HCT116 (cell line): ENCODE measurements around the gene SEC14L6. TPM values are rescaled to one million over a fixed set of nuclear protein-coding genes. Genes with fewer than 3 reads are reported as not detected.

Experiments
- ATAC-seq: fragments of 200-7000 bp; cut with Tn5 transposase; 2 replicates; pipeline ENCODE4 v1.9.1; 2020; ENCODE audit warnings: mild to moderate bottlenecking, moderate library complexity
- BruUV-seq: library from RNA; stranded (reverse); fragments of 400-500 nt; replicated peaks from 2 replicates; lab custom pipeline; 2021; lab: Mats Ljungman, UMichigan
- CTCF ChIA-PET: fragments of 300-600 bp; sonication (Branson Sonifier 250); formaldehyde crosslinking; loops from one replicate; lab custom pipeline; 2021; ENCODE audit warnings: antibody characterized with exemption; lab: Charles Lee
- POLR2A ChIA-PET: fragments of 300-600, 350-600 bp; sonication (Branson Sonifier 250); formaldehyde crosslinking; loops from one replicate; lab custom pipeline; 2021; ENCODE audit warnings: antibody characterized with exemption; lab: Charles Lee
- RAD21 ChIA-PET, 2 experiments: fragments of 300-600 bp; sonication (Branson Sonifier 250); formaldehyde crosslinking; loops; one replicate each; lab custom pipeline; 2023; ENCODE audit warnings: low total read pairs in 2 of 2; ENCODE audit not compliant: uncharacterized antibody in 2 of 2, unreplicated experiment in 2 of 2, low non-redundant PET in 1 of 2; lab: Charles Lee
- DNase-seq: peaks from one replicate; pipeline ENCODE4 v3.0.0-alpha.2; 2010; ENCODE audit warnings: low read depth, low spot score
- H2AFZ ChIP-seq: fragments of 200-600 bp; shearing (Covaris generic), sonication (generic); 2 replicates; pipeline ENCODE4 v1.6.1; 2017; ENCODE audit warnings: low read depth, mixed run types, mixed read lengths, antibody characterized with exemption, low read length; ENCODE audit not compliant: poor library complexity, severe bottlenecking
- H3K27ac ChIP-seq: 2 replicates; pipeline ENCODE4 v1.5.1; 2012; ENCODE audit warnings: low read depth, low read length
- H3K27me3 ChIP-seq: fragments of 200-600 bp; sonication (generic); 2 replicates; pipeline ENCODE4 v1.6.1; 2016; ENCODE audit warnings: mixed run types, low read length, mixed read lengths; ENCODE audit not compliant: insufficient read depth
- H3K36me3 ChIP-seq, 2 experiments: fragments of 200-500 bp in 1 of 2; fragments of 200-600 bp in 1 of 2; sonication (Bioruptor generic) in 1 of 2; sonication (generic) in 1 of 2; 2 replicates each; pipeline versions ENCODE4 v1.5.1 to v1.6.1; 2014 to 2016; ENCODE audit warnings: low read length in 2 of 2, inconsistent platforms in 1 of 2, mixed read lengths in 1 of 2, mixed run types in 1 of 2; ENCODE audit not compliant: insufficient read depth in 2 of 2, control insufficient read depth in 1 of 2
- H3K4me1 ChIP-seq, 2 experiments: fragments of 200-600 bp in 1 of 2; sonication (generic) in 1 of 2; 2 replicates each; pipeline versions ENCODE4 v1.5.1 to v1.6.1; 2012 to 2017; ENCODE audit warnings: low read length in 2 of 2, inconsistent platforms in 1 of 2, mild to moderate bottlenecking in 1 of 2, mixed read lengths in 1 of 2, mixed run types in 1 of 2, moderate library complexity in 1 of 2; ENCODE audit not compliant: insufficient read depth in 2 of 2, control insufficient read depth in 1 of 2
- H3K4me2 ChIP-seq: fragments of 200-600 bp; sonication (generic); 2 replicates; pipeline ENCODE4 v1.6.1; 2017; ENCODE audit warnings: mixed run types, low read length, mixed read lengths
- H3K4me3 ChIP-seq, 2 experiments: fragments of 200-600 bp in 1 of 2; sonication (generic) in 1 of 2; replicated peaks in 1 of 2; 2 replicates each; pipeline ENCODE4 v1.5.1; 2011 to 2016; ENCODE audit warnings: low read length in 2 of 2, control low read depth in 1 of 2, low read depth in 1 of 2, mild to moderate bottlenecking in 1 of 2, mixed read lengths in 1 of 2, mixed run types in 1 of 2
- H3K79me2 ChIP-seq: fragments of 200-600 bp; sonication (generic); 2 replicates; pipeline ENCODE4 v1.6.1; 2017; ENCODE audit warnings: mild to moderate bottlenecking, mixed run types, low read length, moderate library complexity, mixed read lengths; ENCODE audit not compliant: insufficient read depth
- H3K9ac ChIP-seq: fragments of 200-600 bp; sonication (generic); 2 replicates; pipeline ENCODE4 v1.6.1; 2016; ENCODE audit warnings: low read length, mixed read lengths
- H3K9me2 ChIP-seq: fragments of 200-600 bp; sonication (generic), shearing (Covaris generic); 2 replicates; pipeline ENCODE4 v1.6.1; 2017; ENCODE audit warnings: mixed run types, mild to moderate bottlenecking, moderate library complexity; ENCODE audit not compliant: insufficient read depth
- H3K9me3 ChIP-seq, 2 experiments: fragments of 200-500 bp in 1 of 2; fragments of 200-600 bp in 1 of 2; sonication (Bioruptor generic) in 1 of 2; sonication (generic) in 1 of 2; 2 replicates each; pipeline ENCODE4 v1.6.1; 2014 to 2017; ENCODE audit warnings: low read length in 2 of 2, mixed read lengths in 2 of 2, inconsistent platforms in 1 of 2, low read depth in 1 of 2, mild to moderate bottlenecking in 1 of 2, mixed run types in 1 of 2, moderate library complexity in 1 of 2; ENCODE audit not compliant: control insufficient read depth in 1 of 2, insufficient read depth in 1 of 2
- H4K20me1 ChIP-seq: fragments of 200-600 bp; sonication (generic), shearing (Covaris generic); 2 replicates; pipeline ENCODE4 v1.6.1; 2017; ENCODE audit warnings: mixed run types, mild to moderate bottlenecking, moderate library complexity; ENCODE audit not compliant: insufficient read depth
- EZH2 ChIP-seq: fragments of 200-600 bp; sonication (generic); IDR thresholded peaks from 2 replicates; pipeline ENCODE4 v1.6.1; 2017; ENCODE audit warnings: antibody characterized with exemption, mixed run types
- SP1 ChIP-seq: IDR thresholded peaks from 2 replicates; pipeline ENCODE4 v1.6.1; 2012; ENCODE audit warnings: low read depth
- YY1 ChIP-seq: IDR thresholded peaks from 2 replicates; pipeline ENCODE4 v1.6.1; 2011; ENCODE audit warnings: low read length, low read depth, moderate library complexity, mild to moderate bottlenecking; ENCODE audit not compliant: insufficient replicate concordance; ENCODE audit errors: extremely low read depth
- intact Hi-C: fragments of 100-400 bp; cut with micrococcal nuclease; formaldehyde crosslinking; loops from 2 replicates; pipeline ENCODE4 v1.10.0; 2022
- total RNA-seq: library from RNA; stranded (reverse); gene quantifications from one replicate; pipeline ENCODE4 v1.2.1, GENCODE V29; 2021; ENCODE audit not compliant: unreplicated experiment
- TF ChIP-seq, protein P1 (sequence below): IDR thresholded peaks from 2 replicates; pipeline ENCODE4 v1.6.1; 2012; ENCODE audit warnings: low read depth

The SEC14L6 gene
- total RNA-seq, 1 experiment from 2014 or later: not detected

DNA sequence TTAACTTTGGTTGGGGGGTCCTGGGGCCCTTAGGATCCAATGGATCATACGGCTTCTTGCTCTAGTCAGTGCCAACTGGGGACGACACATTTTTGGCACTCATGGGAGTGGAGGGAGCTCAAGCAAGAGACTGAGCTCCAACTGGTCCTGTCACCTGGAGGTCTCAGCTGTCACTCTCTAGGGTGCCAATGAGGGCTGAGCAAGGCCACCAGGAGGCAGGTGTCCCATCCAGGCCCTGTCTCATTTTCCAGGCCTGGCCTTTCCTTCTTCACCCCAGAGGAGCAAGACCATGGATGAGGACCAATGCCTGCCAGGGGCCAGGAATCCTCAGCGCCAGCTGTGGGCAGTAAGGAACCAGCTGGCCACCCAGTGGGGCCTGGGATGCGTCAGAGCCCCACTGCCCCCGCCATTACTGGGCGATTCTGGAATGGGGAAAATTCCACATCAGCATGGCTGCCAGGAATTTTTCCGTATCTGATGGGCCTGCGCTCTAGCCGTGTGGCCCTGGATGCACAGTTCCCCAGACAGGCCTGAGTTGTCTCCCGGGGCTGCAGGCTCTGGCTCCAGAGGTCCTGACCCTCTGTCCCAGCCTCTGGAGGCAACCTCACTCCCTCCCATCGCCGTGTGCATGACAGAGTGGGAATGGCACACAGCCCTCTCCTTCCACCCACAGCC, 28.6 kb upstream of the SEC14L6 start:
- no TSS peak for BruUV-seq

More for the DNA sequence above, 28.6 kb upstream of the SEC14L6 start:
- DNase-seq (no peak), ATAC-seq (peak; percentile 26; the same call in 1 of the 2 replicates)
- Histone ChIP-seq H2AFZ (no peak overlapping the region), H3K4me2 (no peak overlapping the region), H3K9ac (no peak overlapping the region), H3K36me3 (peaks cover 27 to 40% of the 10 kb centered on the region in 2 experiments; a peak in 3 of 4 replicates), H3K27ac (no peak overlapping the region), H3K79me2 (no peaks in the 10 kb centered on the region), H4K20me1 (no peaks in the 10 kb centered on the region), H3K9me2 (no peaks in the 10 kb centered on the region), H3K27me3 (no peaks in the 10 kb centered on the region), H3K9me3 (no peaks in the 10 kb centered on the region), H3K4me1 (peaks cover 6 to 22% of the 10 kb centered on the region in 2 experiments; a peak in 3 of 4 replicates)
- TF ChIP-seq, protein P1, sequence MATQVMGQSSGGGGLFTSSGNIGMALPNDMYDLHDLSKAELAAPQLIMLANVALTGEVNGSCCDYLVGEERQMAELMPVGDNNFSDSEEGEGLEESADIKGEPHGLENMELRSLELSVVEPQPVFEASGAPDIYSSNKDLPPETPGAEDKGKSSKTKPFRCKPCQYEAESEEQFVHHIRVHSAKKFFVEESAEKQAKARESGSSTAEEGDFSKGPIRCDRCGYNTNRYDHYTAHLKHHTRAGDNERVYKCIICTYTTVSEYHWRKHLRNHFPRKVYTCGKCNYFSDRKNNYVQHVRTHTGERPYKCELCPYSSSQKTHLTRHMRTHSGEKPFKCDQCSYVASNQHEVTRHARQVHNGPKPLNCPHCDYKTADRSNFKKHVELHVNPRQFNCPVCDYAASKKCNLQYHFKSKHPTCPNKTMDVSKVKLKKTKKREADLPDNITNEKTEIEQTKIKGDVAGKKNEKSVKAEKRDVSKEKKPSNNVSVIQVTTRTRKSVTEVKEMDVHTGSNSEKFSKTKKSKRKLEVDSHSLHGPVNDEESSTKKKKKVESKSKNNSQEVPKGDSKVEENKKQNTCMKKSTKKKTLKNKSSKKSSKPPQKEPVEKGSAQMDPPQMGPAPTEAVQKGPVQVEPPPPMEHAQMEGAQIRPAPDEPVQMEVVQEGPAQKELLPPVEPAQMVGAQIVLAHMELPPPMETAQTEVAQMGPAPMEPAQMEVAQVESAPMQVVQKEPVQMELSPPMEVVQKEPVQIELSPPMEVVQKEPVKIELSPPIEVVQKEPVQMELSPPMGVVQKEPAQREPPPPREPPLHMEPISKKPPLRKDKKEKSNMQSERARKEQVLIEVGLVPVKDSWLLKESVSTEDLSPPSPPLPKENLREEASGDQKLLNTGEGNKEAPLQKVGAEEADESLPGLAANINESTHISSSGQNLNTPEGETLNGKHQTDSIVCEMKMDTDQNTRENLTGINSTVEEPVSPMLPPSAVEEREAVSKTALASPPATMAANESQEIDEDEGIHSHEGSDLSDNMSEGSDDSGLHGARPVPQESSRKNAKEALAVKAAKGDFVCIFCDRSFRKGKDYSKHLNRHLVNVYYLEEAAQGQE: no peak
- TF ChIP-seq YY1 (no peak), SP1 (no peak), EZH2 (no peak)
- TF ChIP-seq, all 23 proteins: peak for 0
- H3K4me3 ChIP-seq: no peak overlapping the region
- ChIA-PET CTCF (no interaction called here), RAD21 (no interaction called here), POLR2A (no interaction called here)
- intact Hi-C loops: no loop called here
